OCI-LY7 (cell line): ENCODE measurements around the gene HCRTR1. TPM values are rescaled to one million over a fixed set of nuclear protein-coding genes. Genes with fewer than 3 reads are reported as not detected.

Experiments
- BruUV-seq: library from RNA; stranded (reverse); fragments of 400-500 nt; replicated peaks from 2 replicates; lab custom pipeline; 2021; lab: Mats Ljungman, UMichigan
- CTCF ChIA-PET: fragments of 300-600 bp; sonication (Branson Sonifier 250); formaldehyde crosslinking; loops from one replicate; lab custom pipeline; 2022; ENCODE audit warnings: antibody characterized with exemption; ENCODE audit not compliant: unreplicated experiment; lab: Charles Lee
- POLR2A ChIA-PET: fragments of 300-600 bp; sonication (Branson Sonifier 250); formaldehyde crosslinking; loops from one replicate; lab custom pipeline; 2022; ENCODE audit warnings: antibody characterized with exemption; lab: Charles Lee
- DNase-seq: peaks from one replicate; pipeline ENCODE4 v3.0.0-alpha.2; 2015; ENCODE audit warnings: low spot score
- H2AFZ ChIP-seq: fragments of 200-600 bp; sonication (generic), shearing (Covaris generic); 2 replicates; pipeline ENCODE4 v1.6.1; 2014; ENCODE audit warnings: mild to moderate bottlenecking, antibody characterized with exemption, low read length, moderate library complexity
- H3K27ac ChIP-seq: fragments of 200-600 bp; sonication (generic); 2 replicates; pipeline ENCODE4 v1.5.1; 2014; ENCODE audit warnings: mixed run types, low read depth, mild to moderate bottlenecking, moderate library complexity, low read length, inconsistent platforms; ENCODE audit not compliant: poor library complexity, severe bottlenecking
- H3K36me3 ChIP-seq: fragments of 200-600 bp; sonication (generic); 2 replicates; pipeline ENCODE4 v1.6.1; 2014; ENCODE audit warnings: mild to moderate bottlenecking, antibody characterized with exemption, low read length, moderate library complexity, mixed read lengths; ENCODE audit not compliant: insufficient read depth
- H3K4me1 ChIP-seq: fragments of 200-600 bp; sonication (generic); 2 replicates; pipeline ENCODE4 v1.5.1; 2014; ENCODE audit warnings: mild to moderate bottlenecking, low read length; ENCODE audit not compliant: insufficient read depth, poor library complexity, severe bottlenecking
- H3K4me2 ChIP-seq: fragments of 200-600 bp; sonication (generic); 2 replicates; pipeline ENCODE4 v1.6.1; 2014; ENCODE audit warnings: mild to moderate bottlenecking, low read length
- H3K4me3 ChIP-seq: fragments of 200-600 bp; sonication (generic); 2 replicates; pipeline ENCODE4 v1.5.1; 2014; ENCODE audit warnings: mild to moderate bottlenecking, low read depth, low read length; ENCODE audit not compliant: poor library complexity, severe bottlenecking
- H3K79me2 ChIP-seq: fragments of 200-600 bp; sonication (generic); 2 replicates; pipeline ENCODE4 v1.6.1; 2016; ENCODE audit warnings: low read depth, mild to moderate bottlenecking, low read length, moderate library complexity, mixed read lengths; ENCODE audit not compliant: insufficient read depth
- H3K9me2 ChIP-seq: fragments of 200-600 bp; sonication (generic); 2 replicates; pipeline ENCODE4 v1.6.1; 2016; ENCODE audit warnings: mild to moderate bottlenecking, low read length, mixed read lengths; ENCODE audit not compliant: insufficient read depth
- H3K9me3 ChIP-seq: fragments of 200-600 bp; sonication (generic); 2 replicates; pipeline ENCODE4 v1.6.1; 2014; ENCODE audit warnings: mild to moderate bottlenecking, mixed run types, low read length, mixed read lengths
- H4K20me1 ChIP-seq: fragments of 200-600 bp; sonication (generic); 2 replicates; pipeline ENCODE4 v1.6.1; 2014; ENCODE audit warnings: mild to moderate bottlenecking, antibody characterized with exemption, low read length, moderate library complexity, mixed read lengths; ENCODE audit not compliant: insufficient read depth
- EZH2phosphoT487 ChIP-seq: fragments of 200-600 bp; sonication (generic); IDR thresholded peaks from 2 replicates; pipeline ENCODE4 v1.6.1; 2018; ENCODE audit warnings: low read depth, borderline replicate concordance, mild to moderate bottlenecking, mixed run types, antibody characterized with exemption, low read length, moderate library complexity, mixed read lengths
- intact Hi-C: fragments of 100-400 bp; cut with micrococcal nuclease; formaldehyde crosslinking; loops from one replicate; pipeline ENCODE4 v1.10.0; 2022; ENCODE audit not compliant: unreplicated experiment
- total RNA-seq, 2 experiments: library from RNA; depleted of rRNA in 1 of 2; stranded (reverse); fragments of >200 nt in 1 of 2; shearing (Covaris generic) in 1 of 2; gene quantifications; 2 replicates each; pipeline ENCODE4 v1.2.3, GENCODE V29; 2014 to 2022
- TF ChIP-seq, protein P1 (sequence below): fragments of 200-600 bp; sonication (generic); conservative IDR thresholded peaks from 2 replicates; pipeline ENCODE4 v1.5.1; 2014; ENCODE audit warnings: mild to moderate bottlenecking, antibody characterized with exemption, low read length, moderate library complexity, mixed read lengths

Gene HCRTR1
- total RNA-seq, 2 experiments from 2014 or later: not detected

DNA sequence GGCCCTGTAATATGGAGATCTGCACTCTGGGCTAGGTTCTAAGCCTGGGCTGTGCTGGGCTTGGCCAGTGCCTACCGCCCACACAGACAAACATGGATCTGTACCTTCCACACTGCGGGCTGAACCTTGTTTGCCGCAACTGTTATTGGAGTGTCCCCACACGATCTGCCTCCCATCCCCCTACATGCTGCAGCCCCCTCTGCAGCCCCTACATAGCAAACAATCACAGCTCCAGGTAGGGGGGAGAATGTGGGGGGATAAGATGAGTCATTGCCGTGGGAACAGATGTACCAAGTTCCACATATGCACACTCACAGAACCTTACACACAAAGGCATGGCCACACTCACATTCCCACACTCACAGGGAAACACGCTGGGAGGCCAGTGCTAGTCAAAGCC, 2.1 kb upstream of the HCRTR1 start:
- H3K9me3 ChIP-seq: no peaks in the 10 kb centered on the region
- TF ChIP-seq EZH2phosphoT487: no peak
- TF ChIP-seq, protein P1, sequence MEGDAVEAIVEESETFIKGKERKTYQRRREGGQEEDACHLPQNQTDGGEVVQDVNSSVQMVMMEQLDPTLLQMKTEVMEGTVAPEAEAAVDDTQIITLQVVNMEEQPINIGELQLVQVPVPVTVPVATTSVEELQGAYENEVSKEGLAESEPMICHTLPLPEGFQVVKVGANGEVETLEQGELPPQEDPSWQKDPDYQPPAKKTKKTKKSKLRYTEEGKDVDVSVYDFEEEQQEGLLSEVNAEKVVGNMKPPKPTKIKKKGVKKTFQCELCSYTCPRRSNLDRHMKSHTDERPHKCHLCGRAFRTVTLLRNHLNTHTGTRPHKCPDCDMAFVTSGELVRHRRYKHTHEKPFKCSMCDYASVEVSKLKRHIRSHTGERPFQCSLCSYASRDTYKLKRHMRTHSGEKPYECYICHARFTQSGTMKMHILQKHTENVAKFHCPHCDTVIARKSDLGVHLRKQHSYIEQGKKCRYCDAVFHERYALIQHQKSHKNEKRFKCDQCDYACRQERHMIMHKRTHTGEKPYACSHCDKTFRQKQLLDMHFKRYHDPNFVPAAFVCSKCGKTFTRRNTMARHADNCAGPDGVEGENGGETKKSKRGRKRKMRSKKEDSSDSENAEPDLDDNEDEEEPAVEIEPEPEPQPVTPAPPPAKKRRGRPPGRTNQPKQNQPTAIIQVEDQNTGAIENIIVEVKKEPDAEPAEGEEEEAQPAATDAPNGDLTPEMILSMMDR: no peak
- BruUV-seq: no TSS peak

DNA sequence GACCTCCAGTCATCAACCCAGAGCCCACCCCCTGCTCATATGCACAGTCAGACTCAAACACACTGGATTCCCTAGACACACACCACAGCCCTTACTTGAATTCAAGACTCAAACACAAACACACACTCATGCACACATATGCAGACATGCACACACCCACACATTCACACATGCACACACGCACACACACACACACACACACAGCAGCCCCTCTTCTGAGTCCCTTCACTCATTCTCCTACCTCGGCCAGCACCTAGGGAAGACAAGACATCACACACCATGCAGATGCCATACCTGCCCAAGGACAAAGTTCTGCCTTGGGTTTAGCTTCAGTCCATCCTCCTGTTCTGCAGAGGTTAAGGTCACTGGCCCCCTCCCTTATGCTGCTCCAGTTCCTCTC, 1.6 kb upstream of the HCRTR1 start:
- Histone ChIP-seq H3K4me3 (no peak overlapping the region), H3K9me2 (no peaks in the 10 kb centered on the region), H3K79me2 (no peaks in the 10 kb centered on the region), H3K27ac (no peak overlapping the region), H3K4me2 (no peak overlapping the region), H3K36me3 (no peaks in the 10 kb centered on the region), H3K9me3 (no peaks in the 10 kb centered on the region), H4K20me1 (no peaks in the 10 kb centered on the region), H2AFZ (no peak overlapping the region), H3K4me1 (no peaks in the 10 kb centered on the region)
- ChIA-PET CTCF (no interaction called here), POLR2A (no interaction called here)
- intact Hi-C loops: no loop called here
- TF ChIP-seq, protein P1: no peak
- TF ChIP-seq EZH2phosphoT487: no peak
- BruUV-seq: no TSS peak
- DNase-seq: no peak

More for the DNA sequence above, 2.1 kb upstream of the HCRTR1 start:
- no peak overlapping the region for H3K27ac ChIP-seq
- no peak for DNase-seq
- intact Hi-C loops: no loop called here
- H2AFZ ChIP-seq: no peak overlapping the region
- no peaks in the 10 kb centered on the region for H3K4me1 ChIP-seq
- no peaks in the 10 kb centered on the region for H3K9me2 ChIP-seq
- no peaks in the 10 kb centered on the region for H3K36me3 ChIP-seq
- H4K20me1 ChIP-seq: no peaks in the 10 kb centered on the region
- no peak overlapping the region for H3K4me2 ChIP-seq
- CTCF ChIA-PET: no interaction called here
- H3K79me2 ChIP-seq: no peaks in the 10 kb centered on the region
- POLR2A ChIA-PET: no interaction called here
- H3K4me3 ChIP-seq: no peak overlapping the region

DNA sequence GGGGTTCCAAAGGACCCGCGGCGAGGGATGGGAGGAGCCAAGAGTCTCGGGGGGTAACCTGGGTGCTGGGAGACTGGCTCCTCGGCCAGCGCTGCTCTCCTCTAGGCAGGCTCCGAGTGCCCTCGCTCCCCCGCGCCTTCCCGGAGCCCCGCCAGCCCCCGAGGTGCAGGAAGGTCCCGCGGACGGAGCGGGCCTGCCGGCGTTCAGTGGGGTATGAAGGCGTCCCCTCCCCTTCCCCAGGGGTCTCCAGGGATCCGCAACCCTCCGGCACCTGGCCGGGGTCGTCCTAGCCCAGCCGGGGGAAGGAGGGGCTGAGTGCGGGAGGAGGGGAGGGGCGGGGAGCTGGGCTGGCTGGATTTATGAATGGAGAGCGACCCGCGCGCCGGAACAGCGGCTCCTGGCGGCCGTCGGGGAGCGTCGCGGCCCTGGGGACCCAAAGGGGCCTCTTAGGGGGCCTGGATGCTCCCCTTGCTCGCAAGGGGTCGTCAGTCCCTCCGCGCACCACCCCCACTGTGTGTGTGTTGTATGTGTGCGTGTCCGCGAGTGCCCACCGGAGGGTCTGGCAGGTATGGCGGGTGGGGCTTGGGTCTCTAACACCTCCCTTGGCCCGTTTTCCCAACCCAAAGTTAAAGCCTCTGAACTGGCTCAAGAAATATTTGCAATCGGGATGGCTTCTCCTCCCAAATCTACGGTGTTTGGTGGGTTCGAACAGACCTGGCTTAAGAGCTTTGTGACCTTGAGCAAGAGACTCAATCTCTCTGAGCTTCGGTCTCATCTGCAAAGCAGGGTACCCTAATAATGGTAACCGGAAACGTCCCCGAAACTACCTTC, 642 bp downstream of the HCRTR1 start:
- no peak overlapping the region for H3K27ac ChIP-seq
- H3K9me3 ChIP-seq: no peaks in the 10 kb centered on the region
- H4K20me1 ChIP-seq: no peaks in the 10 kb centered on the region
- H2AFZ ChIP-seq: no peak overlapping the region
- peak; percentile 35 for DNase-seq
- H3K79me2 ChIP-seq: no peaks in the 10 kb centered on the region
- H3K4me3 ChIP-seq: no peak overlapping the region
- H3K36me3 ChIP-seq: no peaks in the 10 kb centered on the region
- H3K4me1 ChIP-seq: no peaks in the 10 kb centered on the region
- intact Hi-C loops: no loop called here
- H3K9me2 ChIP-seq: no peaks in the 10 kb centered on the region
- POLR2A ChIA-PET: no interaction called here
- TF ChIP-seq, protein P1: peak; percentile 78
- TF ChIP-seq EZH2phosphoT487: no peak
- CTCF ChIA-PET: interaction anchor here (1.0 kb wide), 1 partner anchor 12 kb away, joined by 3 read pairs; no protein-coding TSS in a partner anchor
- H3K4me2 ChIP-seq: no peak overlapping the region; the same call in 1 of the 2 replicates
- BruUV-seq: no TSS peak
